Liver (tissue), 3 donors: ENCODE measurements around the gene P4HB.

Experiments
- EGR1 ChIP-seq, 2 donors: IDR thresholded peaks; 2 replicates each; pipeline ENCODE4 v1.6.1; 2016 to 2018; ENCODE audit warnings: antibody characterized with exemption in 2 of 2, low read depth in 2 of 2
- GABPA ChIP-seq, 2 donors: IDR thresholded peaks in 1 of 2; conservative IDR thresholded peaks in 1 of 2; 2 replicates each; pipeline ENCODE4 v1.6.1; 2016; ENCODE audit warnings: antibody characterized with exemption in 2 of 2, mild to moderate bottlenecking in 1 of 2, moderate library complexity in 1 of 2
- HNF4G ChIP-seq: IDR thresholded peaks from 2 replicates; pipeline ENCODE4 v1.6.1; 2016; ENCODE audit warnings: antibody characterized with exemption
- JUND ChIP-seq, 2 donors: IDR thresholded peaks; 2 replicates each; pipeline ENCODE4 v1.6.1; 2016; ENCODE audit warnings: antibody characterized with exemption in 2 of 2
- MAX ChIP-seq: IDR thresholded peaks from 2 replicates; pipeline ENCODE4 v1.6.1; 2016; ENCODE audit warnings: antibody characterized with exemption
- SP1 ChIP-seq: IDR thresholded peaks from 2 replicates; pipeline ENCODE4 v1.6.1; 2018; ENCODE audit warnings: antibody characterized with exemption, mild to moderate bottlenecking
- TAF1 ChIP-seq: conservative IDR thresholded peaks from 2 replicates; pipeline ENCODE4 v1.6.1; 2016; ENCODE audit warnings: antibody characterized with exemption, mild to moderate bottlenecking
- TF ChIP-seq, protein P1 (sequence below): fragments of 150-350 bp; IDR thresholded peaks from 2 replicates; pipeline ENCODE4 v1.5.1; 2017; ENCODE audit warnings: improper control_type of control experiment, low read depth, low read length; ENCODE audit not compliant: missing input control
- TF ChIP-seq, protein P2 (sequence below): IDR thresholded peaks from 2 replicates; pipeline ENCODE4 v1.6.1; 2016; ENCODE audit warnings: antibody characterized with exemption, mild to moderate bottlenecking
- TF ChIP-seq, protein P3 (sequence below): IDR thresholded peaks from 2 replicates; pipeline ENCODE4 v1.6.1; 2016; ENCODE audit warnings: antibody characterized with exemption
- donor health status: healthy.
- donor health status: healthy.

DNA sequence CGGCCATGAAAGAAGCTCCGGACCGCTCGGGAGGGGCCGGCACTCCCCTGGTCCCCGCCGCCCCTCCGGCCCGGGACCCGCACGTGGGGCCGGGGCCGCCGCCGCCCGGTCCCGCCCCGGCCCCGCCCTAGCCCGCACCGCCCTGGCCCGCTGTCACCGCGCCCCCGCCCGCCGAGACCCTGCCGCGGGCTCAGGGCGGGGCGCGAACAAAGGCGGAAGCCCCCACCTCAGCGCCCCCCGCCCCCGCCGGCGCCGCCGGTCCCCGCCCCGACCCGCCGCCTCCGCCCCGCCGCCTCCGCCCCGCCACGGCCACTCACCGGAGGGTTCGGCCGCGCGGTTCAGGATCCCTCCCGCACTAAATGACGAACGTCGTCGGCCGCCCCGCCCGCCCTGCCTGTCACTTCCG is 10.6 kb upstream of the P4HB start, which contains the start of gene ARHGDIA:
- TF ChIP-seq, protein P1, sequence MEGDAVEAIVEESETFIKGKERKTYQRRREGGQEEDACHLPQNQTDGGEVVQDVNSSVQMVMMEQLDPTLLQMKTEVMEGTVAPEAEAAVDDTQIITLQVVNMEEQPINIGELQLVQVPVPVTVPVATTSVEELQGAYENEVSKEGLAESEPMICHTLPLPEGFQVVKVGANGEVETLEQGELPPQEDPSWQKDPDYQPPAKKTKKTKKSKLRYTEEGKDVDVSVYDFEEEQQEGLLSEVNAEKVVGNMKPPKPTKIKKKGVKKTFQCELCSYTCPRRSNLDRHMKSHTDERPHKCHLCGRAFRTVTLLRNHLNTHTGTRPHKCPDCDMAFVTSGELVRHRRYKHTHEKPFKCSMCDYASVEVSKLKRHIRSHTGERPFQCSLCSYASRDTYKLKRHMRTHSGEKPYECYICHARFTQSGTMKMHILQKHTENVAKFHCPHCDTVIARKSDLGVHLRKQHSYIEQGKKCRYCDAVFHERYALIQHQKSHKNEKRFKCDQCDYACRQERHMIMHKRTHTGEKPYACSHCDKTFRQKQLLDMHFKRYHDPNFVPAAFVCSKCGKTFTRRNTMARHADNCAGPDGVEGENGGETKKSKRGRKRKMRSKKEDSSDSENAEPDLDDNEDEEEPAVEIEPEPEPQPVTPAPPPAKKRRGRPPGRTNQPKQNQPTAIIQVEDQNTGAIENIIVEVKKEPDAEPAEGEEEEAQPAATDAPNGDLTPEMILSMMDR = no peak
- no peak for TF ChIP-seq MAX
- TF ChIP-seq JUND (IDR thresholded peaks at IDR 0.05) = no peak
- TF ChIP-seq SP1 = no peak
- no peak for TF ChIP-seq EGR1 (IDR thresholded peaks at IDR 0.05; ENCODE audit: low read depth in 2 of 2)
- TF ChIP-seq, protein P2, sequence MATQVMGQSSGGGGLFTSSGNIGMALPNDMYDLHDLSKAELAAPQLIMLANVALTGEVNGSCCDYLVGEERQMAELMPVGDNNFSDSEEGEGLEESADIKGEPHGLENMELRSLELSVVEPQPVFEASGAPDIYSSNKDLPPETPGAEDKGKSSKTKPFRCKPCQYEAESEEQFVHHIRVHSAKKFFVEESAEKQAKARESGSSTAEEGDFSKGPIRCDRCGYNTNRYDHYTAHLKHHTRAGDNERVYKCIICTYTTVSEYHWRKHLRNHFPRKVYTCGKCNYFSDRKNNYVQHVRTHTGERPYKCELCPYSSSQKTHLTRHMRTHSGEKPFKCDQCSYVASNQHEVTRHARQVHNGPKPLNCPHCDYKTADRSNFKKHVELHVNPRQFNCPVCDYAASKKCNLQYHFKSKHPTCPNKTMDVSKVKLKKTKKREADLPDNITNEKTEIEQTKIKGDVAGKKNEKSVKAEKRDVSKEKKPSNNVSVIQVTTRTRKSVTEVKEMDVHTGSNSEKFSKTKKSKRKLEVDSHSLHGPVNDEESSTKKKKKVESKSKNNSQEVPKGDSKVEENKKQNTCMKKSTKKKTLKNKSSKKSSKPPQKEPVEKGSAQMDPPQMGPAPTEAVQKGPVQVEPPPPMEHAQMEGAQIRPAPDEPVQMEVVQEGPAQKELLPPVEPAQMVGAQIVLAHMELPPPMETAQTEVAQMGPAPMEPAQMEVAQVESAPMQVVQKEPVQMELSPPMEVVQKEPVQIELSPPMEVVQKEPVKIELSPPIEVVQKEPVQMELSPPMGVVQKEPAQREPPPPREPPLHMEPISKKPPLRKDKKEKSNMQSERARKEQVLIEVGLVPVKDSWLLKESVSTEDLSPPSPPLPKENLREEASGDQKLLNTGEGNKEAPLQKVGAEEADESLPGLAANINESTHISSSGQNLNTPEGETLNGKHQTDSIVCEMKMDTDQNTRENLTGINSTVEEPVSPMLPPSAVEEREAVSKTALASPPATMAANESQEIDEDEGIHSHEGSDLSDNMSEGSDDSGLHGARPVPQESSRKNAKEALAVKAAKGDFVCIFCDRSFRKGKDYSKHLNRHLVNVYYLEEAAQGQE = no peak
- no peak for TF ChIP-seq HNF4G
- no peak for TF ChIP-seq TAF1
- TF ChIP-seq, protein P3, sequence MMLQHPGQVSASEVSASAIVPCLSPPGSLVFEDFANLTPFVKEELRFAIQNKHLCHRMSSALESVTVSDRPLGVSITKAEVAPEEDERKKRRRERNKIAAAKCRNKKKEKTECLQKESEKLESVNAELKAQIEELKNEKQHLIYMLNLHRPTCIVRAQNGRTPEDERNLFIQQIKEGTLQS = no peak
- no peak for TF ChIP-seq GABPA (IDR thresholded peaks at IDR 0.05 in 1 of 2, conservative IDR thresholded peaks at IDR 0.05 in 1 of 2)
